GM10266 (cell line): ENCODE measurements around the gene GTPBP3.

Experiments used
- DNase-seq: peaks from one replicate; pipeline ENCODE4 v3.0.0; 2012; ENCODE audit errors: extremely low spot score
- CTCF ChIP-seq: IDR thresholded peaks from 2 replicates; pipeline ENCODE4 v1.5.1; 2012; ENCODE audit warnings: mild to moderate bottlenecking, low read depth; ENCODE audit not compliant: control insufficient read depth, insufficient read depth; ENCODE audit errors: missing control alignments

GTPBP3 gene

GRCh38 chr19:17312189-17313113 lies 24.9 kb upstream of the GTPBP3 start:
- DNase-seq = no peak
- no peak for TF ChIP-seq CTCF

GRCh38 chr19:17314007-17314593 lies 23.3 kb upstream of the GTPBP3 start:
- DNase-seq = no peak
- TF ChIP-seq CTCF = no peak

- no peak for DNase-seq
Observed at GRCh38 chr19:17318966-17319365, 18.4 kb upstream of the GTPBP3 start.

GRCh38 chr19:17319473-17320238 lies 17.7 kb upstream of the GTPBP3 start:
- TF ChIP-seq CTCF = no peak
- DNase-seq = no peak

More at GRCh38 chr19:17318966-17319365, 18.4 kb upstream of the GTPBP3 start:
- no peak for TF ChIP-seq CTCF

- DNase-seq = no peak
- no peak for TF ChIP-seq CTCF
Observed at GRCh38 chr19:17320435-17320834, 16.9 kb upstream of the GTPBP3 start.

- TF ChIP-seq CTCF = no peak
- DNase-seq = no peak
Observed at GRCh38 chr19:17321655-17322489, 15.5 kb upstream of the GTPBP3 start.
